Thoracic aorta endothelial cell (primary cell): Measurements from ENCODE around the gene LKAAEAR1. TPM values are rescaled to one million over a fixed set of nuclear protein-coding genes. Genes with fewer than 3 reads are reported as not detected.

ENCODE experiments used
- small RNA-seq: library from RNA; depleted of rRNA; stranded (forward); fragments of <200 nt; gene quantifications from one replicate; pipeline ENCODE3, GENCODE V24; 2012
- total RNA-seq: library from RNA; depleted of rRNA; stranded (reverse); fragments of >200 nt; gene quantifications from 2 replicates; pipeline ENCODE4 v1.2.3, GENCODE V29; 2012

The LKAAEAR1 gene
- total RNA-seq, result 0.29 and 0.40 TPM in 2 replicates

DNA sequence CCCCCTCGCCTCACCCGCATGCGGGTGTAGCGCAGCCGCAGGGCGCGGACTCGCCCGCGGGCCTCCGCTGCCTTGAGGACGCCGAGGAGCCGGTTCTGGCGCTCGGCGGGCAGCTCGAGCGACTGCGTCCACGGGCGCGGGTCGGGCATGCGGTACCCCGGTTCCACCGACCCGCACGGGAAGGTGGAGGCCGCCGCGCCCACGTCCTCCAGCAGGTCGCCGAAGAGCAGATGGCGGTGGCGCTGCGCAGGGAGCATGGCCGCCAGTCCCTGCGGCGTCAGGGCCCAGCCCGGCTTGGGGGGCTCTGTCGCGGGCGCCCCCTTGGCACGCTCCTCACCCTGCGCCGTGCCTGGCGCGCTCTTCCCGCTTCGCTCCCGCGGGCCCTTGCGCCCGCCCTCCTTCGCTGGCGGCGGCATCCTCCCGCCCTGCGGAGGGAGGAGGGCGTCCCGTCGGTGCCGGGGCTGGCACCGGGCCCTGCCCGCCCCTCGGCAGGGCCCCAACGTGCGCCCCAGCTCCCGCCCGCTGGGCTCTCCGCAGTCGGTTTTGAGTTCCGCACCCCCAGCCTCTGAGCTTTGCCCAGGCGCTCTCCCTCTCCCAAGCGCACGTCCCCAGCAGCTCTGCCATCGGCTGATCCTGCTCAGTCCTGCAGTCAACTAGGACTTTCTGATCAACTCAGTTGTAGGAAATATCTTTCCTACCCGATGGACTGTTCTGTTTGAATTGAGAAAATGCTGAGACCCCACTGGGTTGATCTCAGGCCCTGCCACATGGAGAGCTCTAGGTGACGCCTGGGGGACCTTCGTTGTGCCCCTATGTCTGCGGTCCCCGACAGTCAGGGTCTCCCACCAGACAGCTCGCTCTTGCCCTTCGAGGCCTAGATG, at the start of gene LKAAEAR1:
TSS of gene LKAAEAR1 (minus strand) at position 595 of the 881 bp plus-strand sequence. CDS start at position 416, 179 bp downstream.

DNA sequence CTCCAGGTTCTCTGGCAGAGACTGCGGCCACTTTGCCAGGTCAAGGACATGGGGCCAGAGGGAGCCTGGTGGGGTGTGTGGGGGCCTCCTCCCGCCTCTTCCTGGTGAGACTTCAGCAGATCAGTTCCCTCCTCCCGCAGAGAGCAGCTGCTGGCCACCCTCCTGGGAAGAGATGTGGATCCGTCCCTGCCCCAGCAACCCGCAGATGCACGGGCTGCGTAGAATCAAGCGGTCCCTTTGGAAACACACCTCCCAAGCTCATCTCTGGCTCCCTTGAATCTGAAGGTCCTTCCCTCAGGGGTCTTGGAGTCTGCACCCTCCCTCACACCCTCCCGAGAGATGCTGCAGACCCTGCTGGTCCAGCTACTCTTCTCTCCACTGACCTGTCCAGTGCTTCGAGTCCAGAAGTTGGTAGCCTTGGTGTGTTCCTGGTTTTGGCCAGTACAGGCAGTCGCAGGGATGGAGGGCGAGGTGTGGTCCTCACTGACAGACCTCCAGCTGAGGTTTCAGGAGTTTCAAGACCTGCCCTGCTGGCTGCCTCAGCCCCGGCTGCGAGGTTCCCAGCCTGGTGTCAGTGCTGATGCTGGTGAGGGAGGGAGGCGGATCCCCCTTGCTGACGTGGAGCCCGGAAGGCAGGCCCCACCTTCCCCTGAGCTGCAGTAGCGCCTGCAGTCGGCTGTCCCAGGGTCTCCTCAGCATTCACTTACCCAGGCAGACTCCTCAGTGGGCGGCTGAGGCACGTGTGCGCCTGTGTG, 23.0 kb upstream of the LKAAEAR1 start, which contains the start of gene NPBWR2:
TSS of gene NPBWR2 (minus strand) at position 585 of the 755 bp plus-strand sequence. CDS start 734 bp downstream, outside the sequence.

GRCh38 chr20:64080013-64080812, 4.0 kb downstream of the LKAAEAR1 start, which contains the start of gene OPRL1:
TSS of gene OPRL1 (plus strand) at chr20:64080082. CDS start at chr20:64092721, 12,639 bp downstream.

DNA sequence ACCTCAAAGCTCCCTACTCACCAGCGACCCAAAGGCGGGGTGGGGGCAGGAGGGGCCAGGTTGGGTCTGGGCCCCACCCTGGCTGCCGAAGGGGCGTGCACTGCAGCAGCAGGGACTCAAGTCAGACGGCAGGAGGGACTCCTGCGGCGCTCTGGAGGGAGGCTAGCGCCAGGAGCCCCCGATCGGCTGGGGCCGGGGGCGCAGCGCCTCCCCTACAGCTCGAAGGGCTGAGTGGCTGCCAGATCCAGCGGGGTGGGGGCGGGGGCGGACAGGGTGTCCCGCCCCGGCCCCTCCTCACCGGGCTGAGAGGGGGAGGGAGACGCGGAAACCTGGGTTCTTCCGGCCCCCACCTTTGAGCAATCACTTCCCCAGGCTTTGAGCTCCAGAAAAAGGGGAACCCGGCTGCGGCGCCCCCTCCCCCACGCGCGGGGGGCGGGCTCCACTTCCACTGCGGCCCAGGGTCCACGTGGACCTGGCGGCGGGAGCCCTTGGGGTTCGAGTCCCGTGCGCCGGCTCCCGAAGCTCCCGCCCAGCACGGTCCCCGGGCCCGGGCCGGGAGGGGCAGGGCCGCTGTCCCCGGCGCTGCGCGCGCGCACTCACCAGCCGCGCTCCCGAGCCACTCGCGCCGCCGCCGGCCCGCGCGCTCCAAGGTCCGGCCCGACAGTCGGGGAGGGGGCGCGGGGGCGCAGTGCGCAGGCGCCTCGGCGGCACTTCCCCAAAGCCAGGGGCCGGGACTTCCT, 4.8 kb downstream of the LKAAEAR1 start, which contains the start of gene RGS19:
TSS of gene RGS19 (minus strand) at position 246 of the 740 bp plus-strand sequence. CDS start 2,632 bp downstream, outside the sequence.

GRCh38 chr20:64062596-64063388, 21.4 kb downstream of the LKAAEAR1 start, which contains the start of gene TCEA2:
TSS of gene TCEA2 (plus strand) at chr20:64063198. CDS start at chr20:64063313, 115 bp downstream.

DNA sequence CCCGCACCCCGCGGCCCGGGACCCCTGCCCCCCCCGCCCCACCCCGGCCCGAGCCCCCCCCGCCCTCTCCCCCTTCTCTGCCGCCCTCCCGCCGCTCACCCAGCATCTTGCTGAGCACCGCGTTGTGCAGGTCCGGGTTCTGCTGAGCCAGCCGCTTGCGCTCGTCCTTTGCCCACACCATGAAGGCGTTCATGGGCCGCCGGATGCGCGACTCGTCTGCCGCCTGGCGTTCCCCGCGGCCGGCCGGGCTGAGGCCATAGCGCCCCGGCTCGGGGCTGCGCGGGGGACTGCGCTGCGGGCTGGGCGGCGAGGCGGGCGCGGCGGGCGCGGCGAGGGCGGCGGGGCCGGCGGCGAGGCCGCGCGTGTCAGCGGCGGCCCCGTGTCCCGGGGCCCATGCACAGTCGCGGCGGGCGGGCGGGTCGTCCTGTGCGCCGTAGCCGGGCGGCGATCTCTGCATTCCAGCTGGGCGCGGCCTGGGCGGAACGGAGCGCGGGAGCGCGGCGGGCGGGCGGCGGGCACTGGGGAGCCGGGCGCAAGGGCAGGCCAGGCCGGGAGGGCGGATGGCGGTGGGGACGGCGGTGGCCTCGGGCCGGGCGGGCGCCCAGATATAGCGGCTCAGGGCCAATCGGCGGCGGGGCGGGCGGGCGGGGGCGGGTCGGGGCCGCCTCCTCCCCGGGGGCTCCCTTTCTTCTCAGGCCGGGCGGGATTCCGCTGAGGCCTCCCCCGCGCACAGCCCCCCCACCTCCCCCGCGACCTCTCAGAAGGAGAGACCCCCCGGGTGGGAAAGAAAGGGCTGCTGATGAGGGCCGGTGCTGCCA, 34.9 kb downstream of the LKAAEAR1 start, which contains the start of gene SOX18:
TSS of gene SOX18 (minus strand) at position 580 of the 818 bp plus-strand sequence. CDS start at position 457, 123 bp downstream.

DNA sequence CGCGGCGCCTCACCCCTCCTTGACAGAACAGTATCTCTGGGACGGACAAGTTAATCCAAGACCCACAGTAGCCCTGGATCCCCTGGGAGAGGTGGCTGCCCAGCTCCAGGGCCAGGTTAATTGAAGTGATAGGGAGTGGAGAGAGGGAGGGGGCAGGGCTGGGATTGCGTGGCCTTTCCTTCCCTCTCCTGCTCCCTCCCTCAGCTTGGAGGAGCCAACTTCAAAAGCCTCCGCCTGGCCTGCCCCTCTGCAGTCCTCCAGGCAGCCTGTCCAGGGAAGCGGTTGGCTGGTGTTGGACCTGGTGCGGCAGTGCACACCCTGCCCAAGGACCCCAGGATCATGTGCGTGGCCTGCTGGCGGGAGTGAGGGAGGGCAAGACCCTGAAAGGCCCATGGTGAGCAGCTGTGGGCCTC, 48.3 kb downstream of the LKAAEAR1 start, which contains the start of gene C20orf204:
TSS of gene C20orf204 (plus strand) at position 250 of the 413 bp plus-strand sequence. CDS start at position 392, 142 bp downstream.

Small RNAs within 50 kb of the gene (small RNA-seq; reads per million reads assigned to genes)
- gene AL355803.1 (not detected), gene MIR6813 (0.91 reads per million, percentile 15 among the genes with 10 or more reads in this experiment)

Other genes with a start within 250 kb of the LKAAEAR1 start
- not detected in 2 replicates for gene ABHD16B, start 222.9 kb downstream of the LKAAEAR1 start, total RNA-seq
- gene TPD52L2, start 219.1 kb downstream of the LKAAEAR1 start, total RNA-seq, result 128 and 140 TPM in 2 replicates
- gene DNAJC5, start 189.3 kb downstream of the LKAAEAR1 start, total RNA-seq, result 75.0 and 76.5 TPM in 2 replicates
- 21.4 and 23.3 TPM in 2 replicates for gene UCKL1, start 128.0 kb downstream of the LKAAEAR1 start, total RNA-seq
- 12.9 and 16.4 TPM in 2 replicates for gene ZNF512B, start 114.5 kb downstream of the LKAAEAR1 start, total RNA-seq
- gene SAMD10, start 104.8 kb downstream of the LKAAEAR1 start, total RNA-seq, result 1.9 and 2.6 TPM in 2 replicates
- gene PRPF6, start 103.3 kb downstream of the LKAAEAR1 start, total RNA-seq, result 63.0 and 73.5 TPM in 2 replicates
- gene C20orf204, start 48.2 kb downstream of the LKAAEAR1 start, total RNA-seq, result 2.1 and 3.3 TPM in 2 replicates
- 25.5 and 42.1 TPM in 2 replicates for gene SOX18, start 34.8 kb downstream of the LKAAEAR1 start, total RNA-seq
- gene TCEA2, start 21.2 kb downstream of the LKAAEAR1 start, total RNA-seq, result 15.6 and 17.3 TPM in 2 replicates
- 17.4 and 21.0 TPM in 2 replicates for gene RGS19, start 4.9 kb downstream of the LKAAEAR1 start, total RNA-seq
- gene OPRL1, start 4.3 kb downstream of the LKAAEAR1 start, total RNA-seq, result 0.93 and 1.0 TPM in 2 replicates
- gene NPBWR2, start 23.2 kb upstream of the LKAAEAR1 start, total RNA-seq, result not detected in 2 replicates
- not detected in 2 replicates for gene MYT1, start 80.1 kb upstream of the LKAAEAR1 start, total RNA-seq
- 41.9 and 46.5 TPM in 2 replicates for gene PCMTD2, start 171.3 kb upstream of the LKAAEAR1 start, total RNA-seq